Chondrocyte (in vitro differentiated cells): ENCODE results near the gene UHMK1. TPM values are rescaled to one million over a fixed set of nuclear protein-coding genes. Genes with fewer than 3 reads are reported as not detected.
"Not testable (repeated sequence)": the region's sequence is repeated elsewhere in the genome, so short reads cannot be mapped to it uniquely, and the experiment has no call there.

Experiments
- DNase-seq: peaks from one replicate; pipeline ENCODE4 v3.0.0; 2021; ENCODE audit warnings: mixed read lengths, low spot score
- H3K27ac Mint-ChIP-seq: one replicate; pipeline ENCODE4 v1.8.0; 2021; ENCODE audit warnings: mild to moderate bottlenecking, moderate library complexity, mixed read lengths; ENCODE audit not compliant: unreplicated experiment
- H3K27me3 Mint-ChIP-seq: 2 replicates; pipeline ENCODE4 v1.8.0; 2021; ENCODE audit warnings: low read depth, mixed read lengths
- H3K36me3 Mint-ChIP-seq: 2 replicates; pipeline ENCODE4 v1.8.0; 2021; ENCODE audit warnings: low read depth, mixed read lengths
- H3K4me1 Mint-ChIP-seq: 2 replicates; pipeline ENCODE4 v1.8.0; 2021; ENCODE audit warnings: low read depth, mild to moderate bottlenecking, mixed read lengths
- H3K4me3 Mint-ChIP-seq: one replicate; pipeline ENCODE4 v1.8.0; 2021; ENCODE audit warnings: mild to moderate bottlenecking, moderate library complexity, mixed read lengths; ENCODE audit not compliant: unreplicated experiment
- H3K9me3 Mint-ChIP-seq: 2 replicates; pipeline ENCODE4 v1.8.0; 2021; ENCODE audit warnings: low read depth, mixed read lengths
- CTCF ChIP-seq: fragments of 200-600 bp; sonication (generic); IDR thresholded peaks from 2 replicates; pipeline ENCODE4 v1.5.0; 2021; ENCODE audit warnings: antibody characterized with exemption, mild to moderate bottlenecking, moderate library complexity
- total RNA-seq: library from RNA; stranded (reverse); gene quantifications from 3 replicates; pipeline ENCODE4 v1.2.1, GENCODE V29; 2021

Gene UHMK1
- total RNA-seq, 1 donor from 2014 or later: 28.4 TPM

- Mint-ChIP-seq H3K27me3 (no peaks in the 10 kb centered on the region), H3K9me3 (no peaks in the 10 kb centered on the region), H3K4me3 (no peak overlapping the region), H3K27ac (peak overlapping the region; percentile 25), H3K36me3 (peaks cover 11% of the 10 kb centered on the region), H3K4me1 (peaks cover 69% of the 10 kb centered on the region)
- TF ChIP-seq CTCF: no peak
- no peak for DNase-seq
These were observed 67.2 kb downstream of the UHMK1 start for GRCh38 chr1:162564762-162565218.

- no peak overlapping the region for H3K4me3 Mint-ChIP-seq
- peaks cover 67% of the 10 kb centered on the region for H3K4me1 Mint-ChIP-seq
- DNase-seq: no peak
- no peak for TF ChIP-seq CTCF
- no peaks in the 10 kb centered on the region for H3K9me3 Mint-ChIP-seq
- no peaks in the 10 kb centered on the region for H3K27me3 Mint-ChIP-seq
- peaks cover 13% of the 10 kb centered on the region for H3K36me3 Mint-ChIP-seq
- no peak overlapping the region for H3K27ac Mint-ChIP-seq
These were observed 67.8 kb downstream of the UHMK1 start for GRCh38 chr1:162565460-162565859.

- no peak overlapping the region for H3K27ac Mint-ChIP-seq
- H3K36me3 Mint-ChIP-seq: peaks cover 13% of the 10 kb centered on the region
- no peak overlapping the region for H3K4me3 Mint-ChIP-seq
- peaks cover 62% of the 10 kb centered on the region for H3K4me1 Mint-ChIP-seq
- no peak for TF ChIP-seq CTCF
- no peaks in the 10 kb centered on the region for H3K9me3 Mint-ChIP-seq
- no peaks in the 10 kb centered on the region for H3K27me3 Mint-ChIP-seq
- DNase-seq: no peak
These were observed 69.3 kb downstream of the UHMK1 start for GRCh38 chr1:162566870-162567269.

GRCh38 chr1:162568802-162569201 is 71.2 kb downstream of the UHMK1 start:
- peak overlapping the region; percentile 25 for H3K27ac Mint-ChIP-seq
- peaks cover 61% of the 10 kb centered on the region for H3K4me1 Mint-ChIP-seq
- H3K36me3 Mint-ChIP-seq: peaks cover 13% of the 10 kb centered on the region

GRCh38 chr1:162570718-162571117 is 73.1 kb downstream of the UHMK1 start:
- no peaks in the 10 kb centered on the region for H3K27me3 Mint-ChIP-seq
- H3K4me3 Mint-ChIP-seq: no peak overlapping the region
- peaks cover 42% of the 10 kb centered on the region for H3K4me1 Mint-ChIP-seq
- TF ChIP-seq CTCF: no peak
- DNase-seq: no peak
- H3K9me3 Mint-ChIP-seq: no peaks in the 10 kb centered on the region
- H3K36me3 Mint-ChIP-seq: peaks cover 13% of the 10 kb centered on the region
- no peak overlapping the region for H3K27ac Mint-ChIP-seq

More at GRCh38 chr1:162568802-162569201, 71.2 kb downstream of the UHMK1 start:
- no peak for DNase-seq
- TF ChIP-seq CTCF: no peak
- H3K27me3 Mint-ChIP-seq: no peaks in the 10 kb centered on the region
- no peaks in the 10 kb centered on the region for H3K9me3 Mint-ChIP-seq
- H3K4me3 Mint-ChIP-seq: no peak overlapping the region

GRCh38 chr1:162571121-162571520 is 73.5 kb downstream of the UHMK1 start:
- Mint-ChIP-seq H3K36me3 (peaks cover 13% of the 10 kb centered on the region), H3K4me1 (peaks cover 39% of the 10 kb centered on the region)
- H3K9me3 Mint-ChIP-seq, H3K4me3 Mint-ChIP-seq, H3K27ac Mint-ChIP-seq, H3K27me3 Mint-ChIP-seq, DNase-seq: not testable (repeated sequence)
